RPMI8226 (cell line): ENCODE results near the gene P2RX6.
"Not testable (repeated sequence)": the region's sequence is repeated elsewhere in the genome, so short reads cannot be mapped to it uniquely, and the experiment has no call there.

Experiments
- DNase-seq: peaks from one replicate; pipeline ENCODE4 v3.0.0-alpha.2; 2015

Gene P2RX6

GRCh38 chr22:21014726-21015465, at the start of gene P2RX6:
P2RX6 (plus strand) TSS chr22:21015165; CDS start chr22:21015175, 10 bp downstream.
- no peak for DNase-seq

- no peak for DNase-seq
Observed at GRCh38 chr22:20965888-20966855, 48.8 kb upstream of the P2RX6 start.

GRCh38 chr22:20966883-20967696, 47.9 kb upstream of the P2RX6 start, which contains the start of gene AIFM3:
AIFM3 (plus strand) TSS chr22:20967255; CDS start chr22:20967945, 690 bp downstream.
- no peak for DNase-seq

GRCh38 chr22:20967697-20968211, 47.2 kb upstream of the P2RX6 start:
- DNase-seq = no peak

- DNase-seq = peak; percentile 15
Observed at GRCh38 chr22:20968281-20968977, 46.5 kb upstream of the P2RX6 start.

- DNase-seq = no peak
Observed at GRCh38 chr22:20970939-20971657, 43.9 kb upstream of the P2RX6 start.

- not testable (repeated sequence) for DNase-seq
Observed at GRCh38 chr22:20972014-20972694, 42.8 kb upstream of the P2RX6 start.

- no peak for DNase-seq
Observed at GRCh38 chr22:20972933-20973577, 41.9 kb upstream of the P2RX6 start.

GRCh38 chr22:20973634-20974286, 41.2 kb upstream of the P2RX6 start:
- DNase-seq = no peak

- DNase-seq = no peak
Observed at GRCh38 chr22:20974336-20974955, 40.5 kb upstream of the P2RX6 start.

- no peak for DNase-seq
Observed at GRCh38 chr22:20975541-20976290, 39.2 kb upstream of the P2RX6 start.

GRCh38 chr22:20976291-20976877, 38.6 kb upstream of the P2RX6 start:
- no peak for DNase-seq

- no peak for DNase-seq
Observed at GRCh38 chr22:20977019-20977418, 37.9 kb upstream of the P2RX6 start.

- DNase-seq = no peak
Observed at GRCh38 chr22:20977516-20978170, 37.3 kb upstream of the P2RX6 start.

GRCh38 chr22:20978419-20978818, 36.5 kb upstream of the P2RX6 start:
- no peak for DNase-seq

GRCh38 chr22:20979243-20979809, 35.6 kb upstream of the P2RX6 start:
- DNase-seq = no peak

GRCh38 chr22:20979940-20980453, 35.0 kb upstream of the P2RX6 start:
- DNase-seq = no peak
